ENCODE data around the gene HIPK2.

Gene HIPK2

DNA sequence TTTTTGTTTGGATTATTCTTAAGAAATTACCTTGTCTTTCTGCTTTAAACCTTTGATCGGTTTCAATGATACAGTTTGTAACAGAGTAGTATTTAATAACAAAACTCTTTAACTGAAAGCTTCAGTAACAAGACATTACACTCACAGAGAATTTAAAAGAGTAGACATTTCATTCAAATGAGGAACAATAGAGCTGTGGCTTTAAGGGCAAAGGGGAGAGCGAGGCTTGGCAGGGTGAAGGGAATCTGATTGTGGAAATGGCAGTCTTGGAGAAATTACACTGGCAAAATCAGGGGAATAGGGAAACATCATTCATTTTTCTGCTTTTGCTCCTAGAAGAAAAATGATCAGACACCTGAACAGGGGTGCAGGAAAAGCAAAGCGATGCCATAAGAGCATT is 5.1 kb upstream of the HIPK2 start:
- DNase-seq, result no peak
- no peaks in the 10 kb centered on the region for H3K36me3 ChIP-seq (replicated peaks)
- H3K4me3 ChIP-seq (ENCODE audit: low read depth, low read length), result no peak overlapping the region
- in situ Hi-C loops (cut with HindIII; ENCODE audit: low pct_ligation_motif_present, low sequenced_read_pairs), result no loop called here
- no peak overlapping the region for H3K27ac ChIP-seq
- no peaks in the 10 kb centered on the region for H3K27me3 ChIP-seq (replicated peaks)
- TF ChIP-seq, protein P1, sequence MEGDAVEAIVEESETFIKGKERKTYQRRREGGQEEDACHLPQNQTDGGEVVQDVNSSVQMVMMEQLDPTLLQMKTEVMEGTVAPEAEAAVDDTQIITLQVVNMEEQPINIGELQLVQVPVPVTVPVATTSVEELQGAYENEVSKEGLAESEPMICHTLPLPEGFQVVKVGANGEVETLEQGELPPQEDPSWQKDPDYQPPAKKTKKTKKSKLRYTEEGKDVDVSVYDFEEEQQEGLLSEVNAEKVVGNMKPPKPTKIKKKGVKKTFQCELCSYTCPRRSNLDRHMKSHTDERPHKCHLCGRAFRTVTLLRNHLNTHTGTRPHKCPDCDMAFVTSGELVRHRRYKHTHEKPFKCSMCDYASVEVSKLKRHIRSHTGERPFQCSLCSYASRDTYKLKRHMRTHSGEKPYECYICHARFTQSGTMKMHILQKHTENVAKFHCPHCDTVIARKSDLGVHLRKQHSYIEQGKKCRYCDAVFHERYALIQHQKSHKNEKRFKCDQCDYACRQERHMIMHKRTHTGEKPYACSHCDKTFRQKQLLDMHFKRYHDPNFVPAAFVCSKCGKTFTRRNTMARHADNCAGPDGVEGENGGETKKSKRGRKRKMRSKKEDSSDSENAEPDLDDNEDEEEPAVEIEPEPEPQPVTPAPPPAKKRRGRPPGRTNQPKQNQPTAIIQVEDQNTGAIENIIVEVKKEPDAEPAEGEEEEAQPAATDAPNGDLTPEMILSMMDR (IDR thresholded peaks at IDR 0.05; ENCODE audit: low read depth, low read length, missing control alignments), result no peak

DNA sequence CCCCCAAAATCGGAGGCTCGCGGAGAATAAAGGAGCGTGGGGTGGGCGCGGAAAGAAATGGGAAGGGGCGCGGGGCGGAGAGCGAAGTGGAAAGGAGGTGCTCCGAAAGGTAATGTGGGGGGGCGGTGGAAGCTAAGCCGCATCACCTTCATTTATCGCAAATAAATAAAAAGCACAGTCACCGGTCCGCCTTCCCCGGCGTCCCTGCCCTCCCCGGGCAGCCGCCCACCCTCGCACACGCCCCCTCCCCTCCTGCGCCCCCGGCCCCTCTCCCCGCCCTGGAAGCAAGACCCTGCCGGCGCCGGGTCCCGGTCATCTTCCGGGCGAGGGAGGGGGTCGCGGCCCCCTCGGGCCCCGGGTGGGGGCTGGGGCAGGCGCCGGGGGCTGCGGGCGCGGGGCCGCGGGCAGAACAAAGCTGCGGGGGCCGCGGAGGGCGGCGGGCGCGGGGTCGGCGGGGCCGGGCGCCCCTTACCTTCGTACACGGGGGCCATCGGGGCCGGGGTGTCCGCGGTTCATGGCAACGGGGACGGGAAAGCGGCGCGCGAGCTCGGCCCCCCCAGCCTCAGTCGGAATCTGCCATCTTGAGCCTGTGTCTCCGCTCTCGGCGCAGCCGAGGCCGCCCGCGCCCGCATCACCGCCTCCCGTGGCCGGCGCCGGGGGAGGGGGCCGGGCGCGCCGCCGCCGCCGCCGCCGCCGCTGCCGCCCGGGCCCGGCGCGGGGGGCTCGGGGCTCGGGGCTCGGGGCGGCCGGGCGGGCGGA is 486 bp downstream of the HIPK2 start:
- Histone ChIP-seq H3K36me3 (replicated peaks) (no peaks in the 10 kb centered on the region), H3K27me3 (replicated peaks) (no peaks in the 10 kb centered on the region), H3K27ac (peak overlapping the region; percentile 97), H3K4me3 (ENCODE audit: low read depth, low read length) (peak overlapping the region; percentile 90)
- DNase-seq, result no peak
- in situ Hi-C loops (cut with HindIII; ENCODE audit: low pct_ligation_motif_present, low sequenced_read_pairs), result no loop called here
- TF ChIP-seq, protein P1 (IDR thresholded peaks at IDR 0.05; ENCODE audit: low read depth, low read length, missing control alignments), result no peak

DNA sequence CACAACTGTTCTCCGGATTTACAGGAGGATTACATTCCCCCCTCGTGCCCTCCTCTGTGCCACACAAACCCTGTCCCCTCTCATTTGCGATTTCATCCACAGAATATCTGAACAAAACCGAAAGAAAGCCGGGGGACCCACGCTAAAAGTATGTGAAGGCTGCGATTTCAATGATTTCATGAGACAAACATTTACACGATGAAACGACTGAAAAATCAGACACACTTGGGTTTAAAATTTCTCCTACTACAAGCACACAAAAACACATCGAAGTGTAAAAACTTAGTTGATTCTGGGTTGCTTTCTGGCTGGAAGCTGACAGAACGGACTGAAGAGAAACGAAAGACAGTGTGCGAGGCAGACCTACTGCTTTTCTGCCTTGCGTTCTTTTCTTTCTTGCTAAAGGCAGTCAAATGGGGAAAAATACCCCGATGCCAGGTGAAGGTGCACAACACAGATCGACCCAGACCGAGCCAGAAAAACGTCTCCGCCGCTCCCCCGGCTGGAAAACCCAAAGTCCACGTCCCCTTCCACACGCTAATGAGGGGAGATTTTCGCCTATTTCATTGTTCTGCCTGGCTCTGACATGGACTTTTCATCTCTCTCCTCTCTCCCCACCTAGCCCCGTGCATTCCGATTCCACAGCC is 1.2 kb downstream of the HIPK2 start:
- Histone ChIP-seq H3K27me3 (replicated peaks) (no peaks in the 10 kb centered on the region), H3K36me3 (replicated peaks) (no peaks in the 10 kb centered on the region), H3K27ac (peak overlapping the region; percentile 97), H3K4me3 (ENCODE audit: low read depth, low read length) (peak overlapping the region; percentile 90)
- TF ChIP-seq, protein P1 (IDR thresholded peaks at IDR 0.05; ENCODE audit: low read depth, low read length, missing control alignments), result no peak
- DNase-seq, result peak; percentile 39
- in situ Hi-C loops (cut with HindIII; ENCODE audit: low pct_ligation_motif_present, low sequenced_read_pairs), result no loop called here

DNA sequence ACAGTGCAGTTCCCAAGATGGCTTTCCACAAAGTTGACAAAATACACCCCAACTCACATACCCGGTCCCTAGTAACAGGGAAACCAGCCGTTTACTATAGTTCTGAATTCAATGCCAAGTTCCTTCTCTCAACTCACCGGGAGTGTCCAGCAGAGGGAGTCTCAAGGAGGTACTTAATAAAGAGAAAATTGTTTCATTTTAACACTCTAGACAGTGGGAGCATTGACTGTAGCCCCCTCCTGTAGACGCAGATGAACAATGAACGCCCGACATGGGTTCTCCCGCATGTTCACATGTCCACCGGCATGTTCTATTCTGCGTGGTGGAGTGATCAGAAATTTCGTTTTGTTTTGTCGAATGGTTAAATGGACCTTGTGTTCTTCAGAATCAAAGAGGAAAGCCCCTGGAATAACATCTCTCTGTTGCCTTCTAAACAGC is 1.9 kb downstream of the HIPK2 start:
- peak; percentile 83 for DNase-seq
- Histone ChIP-seq H3K27ac (peak overlapping the region; percentile 97), H3K27me3 (replicated peaks) (no peaks in the 10 kb centered on the region), H3K4me3 (ENCODE audit: low read depth, low read length) (peak overlapping the region; percentile 90), H3K36me3 (replicated peaks) (no peaks in the 10 kb centered on the region)
- in situ Hi-C loops (cut with HindIII; ENCODE audit: low pct_ligation_motif_present, low sequenced_read_pairs), result no loop called here
- TF ChIP-seq, protein P1 (IDR thresholded peaks at IDR 0.05; ENCODE audit: low read depth, low read length, missing control alignments), result peak; percentile 78

DNA sequence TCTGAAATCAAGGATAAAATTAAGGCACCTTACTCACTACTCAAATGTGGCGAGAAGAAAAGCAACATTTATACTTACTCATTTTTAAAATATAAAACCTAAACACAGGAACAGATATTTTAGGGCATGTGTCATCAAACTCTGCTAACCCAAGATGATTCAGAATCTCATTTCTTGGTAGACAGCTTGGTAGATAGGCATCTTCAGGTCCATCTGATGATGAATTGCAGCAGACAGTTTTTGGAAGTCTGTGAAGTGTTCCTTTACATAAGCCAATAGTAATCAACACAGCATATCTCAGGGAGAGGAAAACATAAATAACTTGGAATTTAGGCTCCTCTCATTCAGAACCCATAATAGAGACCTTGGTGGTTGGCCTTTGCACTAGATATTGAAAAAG is 3.4 kb downstream of the HIPK2 start:
- no peak overlapping the region for H3K4me3 ChIP-seq (ENCODE audit: low read depth, low read length)
- peak; percentile 81 for DNase-seq
- TF ChIP-seq, protein P1 (IDR thresholded peaks at IDR 0.05; ENCODE audit: low read depth, low read length, missing control alignments), result no peak

More for the DNA sequence above, 3.4 kb downstream of the HIPK2 start:
- H3K36me3 ChIP-seq (replicated peaks), result peaks cover 6% of the 10 kb centered on the region
- H3K27ac ChIP-seq, result peak overlapping the region; percentile 97
- H3K27me3 ChIP-seq (replicated peaks), result no peaks in the 10 kb centered on the region
- in situ Hi-C loops (cut with HindIII; ENCODE audit: low pct_ligation_motif_present, low sequenced_read_pairs), result no loop called here
